ENCODE data around the gene PEMT.

The PEMT gene

GRCh38 chr17:17533901-17534441 is 57.5 kb downstream of the PEMT start:
- DNase-seq (ENCODE audit: low read depth) = no peak
- H3K4me3 ChIP-seq (ENCODE audit: control insufficient read depth, low read depth, low read length) = no peak overlapping the region
- no peak for TF ChIP-seq CTCF (conservative IDR thresholded peaks at IDR 0.05; ENCODE audit: control insufficient read depth, insufficient read depth, low read depth, low read length)

- H3K4me3 ChIP-seq (ENCODE audit: control insufficient read depth, low read depth, low read length) = no peak overlapping the region
- no peak for DNase-seq (ENCODE audit: low read depth)
- no peak for TF ChIP-seq CTCF (conservative IDR thresholded peaks at IDR 0.05; ENCODE audit: control insufficient read depth, insufficient read depth, low read depth, low read length)
Measured at GRCh38 chr17:17532991-17533390, 58.5 kb downstream of the PEMT start.

- H3K4me3 ChIP-seq (ENCODE audit: control insufficient read depth, low read depth, low read length) = no peak overlapping the region
- DNase-seq (ENCODE audit: low read depth) = no peak
- no peak for TF ChIP-seq CTCF (conservative IDR thresholded peaks at IDR 0.05; ENCODE audit: control insufficient read depth, insufficient read depth, low read depth, low read length)
Measured at GRCh38 chr17:17531156-17531555, 60.4 kb downstream of the PEMT start.

GRCh38 chr17:17528696-17529652 is 62.5 kb downstream of the PEMT start:
- TF ChIP-seq CTCF (conservative IDR thresholded peaks at IDR 0.05; ENCODE audit: control insufficient read depth, insufficient read depth, low read depth, low read length) = no peak
- no peak overlapping the region for H3K4me3 ChIP-seq (ENCODE audit: control insufficient read depth, low read depth, low read length)
- DNase-seq (ENCODE audit: low read depth) = no peak

GRCh38 chr17:17527956-17528500 is 63.5 kb downstream of the PEMT start:
- TF ChIP-seq CTCF (conservative IDR thresholded peaks at IDR 0.05; ENCODE audit: control insufficient read depth, insufficient read depth, low read depth, low read length) = no peak
- DNase-seq (ENCODE audit: low read depth) = no peak

GRCh38 chr17:17527534-17527933 is 64.0 kb downstream of the PEMT start:
- TF ChIP-seq CTCF (conservative IDR thresholded peaks at IDR 0.05; ENCODE audit: control insufficient read depth, insufficient read depth, low read depth, low read length) = no peak
- H3K4me3 ChIP-seq (ENCODE audit: control insufficient read depth, low read depth, low read length) = no peak overlapping the region
- no peak for DNase-seq (ENCODE audit: low read depth)

More at GRCh38 chr17:17527956-17528500, 63.5 kb downstream of the PEMT start:
- H3K4me3 ChIP-seq (ENCODE audit: control insufficient read depth, low read depth, low read length) = no peak overlapping the region
